CD14-positive monocyte (primary cell): Measurements from ENCODE around the gene KAT6B. TPM values are rescaled to one million over a fixed set of nuclear protein-coding genes. Genes with fewer than 3 reads are reported as not detected.

Experiments used
- DNase-seq, 3 donors: peaks; one replicate each; pipeline ENCODE4 v3.0.0-alpha.2; 2011 to 2022
- H2AFZ ChIP-seq: 2 replicates; pipeline ENCODE4 v1.6.0; 2012; ENCODE audit warnings: mild to moderate bottlenecking, low read depth, low read length, inconsistent platforms; ENCODE audit not compliant: insufficient read depth, poor library complexity, severe bottlenecking
- H3K27ac ChIP-seq, 2 donors: 1 replicate in 1 of 2; 2 replicates in 1 of 2; pipeline ENCODE4 v1.5.1; 2012 to 2013; ENCODE audit warnings: low read length in 2 of 2, control low read depth in 1 of 2, inconsistent platforms in 1 of 2, low read depth in 1 of 2, mild to moderate bottlenecking in 1 of 2
- H3K27me3 ChIP-seq, 2 donors: one replicate each; pipeline versions ENCODE4 v1.6.0 to v1.6.1; 2011 to 2013; ENCODE audit warnings: low read length in 2 of 2; ENCODE audit not compliant: control insufficient read depth in 2 of 2, insufficient read depth in 2 of 2
- H3K36me3 ChIP-seq, 2 donors: replicated peaks in 1 of 2; 1 replicate in 1 of 2; 2 replicates in 1 of 2; pipeline versions ENCODE4 v1.5.1 to v1.6.1; 2012 to 2013; ENCODE audit warnings: low read length in 2 of 2, control low read depth in 1 of 2, inconsistent platforms in 1 of 2, mild to moderate bottlenecking in 1 of 2; ENCODE audit not compliant: insufficient read depth in 2 of 2, control insufficient read depth in 1 of 2
- H3K4me1 ChIP-seq, 2 donors: 1 replicate in 1 of 2; 2 replicates in 1 of 2; pipeline versions ENCODE4 v1.5.1 to v1.6.1; 2012 to 2013; ENCODE audit warnings: low read length in 2 of 2, control low read depth in 1 of 2, inconsistent platforms in 1 of 2, mild to moderate bottlenecking in 1 of 2, moderate library complexity in 1 of 2; ENCODE audit not compliant: insufficient read depth in 2 of 2, control insufficient read depth in 1 of 2
- H3K4me2 ChIP-seq: replicated peaks from 2 replicates; pipeline ENCODE3; 2012; ENCODE audit warnings: low read length, moderate library complexity, mild to moderate bottlenecking; ENCODE audit not compliant: poor library complexity, severe bottlenecking; ENCODE audit errors: extremely low read depth
- H3K4me3 ChIP-seq, 3 experiments: fragments of 200-600 bp in 1 of 3; sonication (generic) in 1 of 3; replicated peaks in 1 of 3; 1 replicate in 2 of 3; 2 replicates in 1 of 3; pipeline ENCODE4 v1.5.1; 2011 to 2013; ENCODE audit warnings: low read length in 3 of 3, mild to moderate bottlenecking in 3 of 3, control low read depth in 2 of 3, low read depth in 2 of 3, inconsistent platforms in 1 of 3, moderate library complexity in 1 of 3
- H3K79me2 ChIP-seq: 2 replicates; pipeline ENCODE4 v1.6.0; 2012; ENCODE audit warnings: mild to moderate bottlenecking, control low read depth, inconsistent platforms, low read length, moderate library complexity; ENCODE audit not compliant: insufficient read depth
- H3K9ac ChIP-seq: 2 replicates; pipeline ENCODE4 v1.6.0; 2017; ENCODE audit warnings: low read length, mild to moderate bottlenecking; ENCODE audit not compliant: insufficient read depth, poor library complexity, severe bottlenecking
- H3K9me3 ChIP-seq, 2 donors: replicated peaks in 1 of 2; 1 replicate in 1 of 2; 2 replicates in 1 of 2; pipeline versions ENCODE4 v1.5.1 to v1.6.1; 2012 to 2013; ENCODE audit warnings: low read length in 2 of 2, control low read depth in 1 of 2; ENCODE audit not compliant: control insufficient read depth in 1 of 2, insufficient read depth in 1 of 2
- H4K20me1 ChIP-seq: 2 replicates; pipeline ENCODE4 v1.6.0; 2012; ENCODE audit warnings: mild to moderate bottlenecking, low read length, control low read depth, moderate library complexity; ENCODE audit not compliant: insufficient read depth
- H3K27ac Mint-ChIP-seq, 7 donors: one replicate each; pipeline ENCODE4 v1.8.0; 2020; ENCODE audit warnings: mild to moderate bottlenecking in 7 of 7, mixed read lengths in 7 of 7, moderate library complexity in 6 of 7, inconsistent platforms in 2 of 7
- H3K27me3 Mint-ChIP-seq, 3 donors: one replicate each; pipeline ENCODE4 v1.8.0; 2021 to 2022; ENCODE audit warnings: low read depth in 3 of 3, mild to moderate bottlenecking in 3 of 3, mixed read lengths in 3 of 3, moderate library complexity in 3 of 3, inconsistent platforms in 1 of 3
- H3K36me3 Mint-ChIP-seq, 2 donors: one replicate each; pipeline ENCODE4 v1.8.0; 2020; ENCODE audit warnings: mixed read lengths in 2 of 2, inconsistent platforms in 1 of 2, mild to moderate bottlenecking in 1 of 2
- H3K4me1 Mint-ChIP-seq: one replicate; pipeline ENCODE4 v1.8.0; 2020; ENCODE audit warnings: mild to moderate bottlenecking, mixed read lengths
- H3K4me3 Mint-ChIP-seq, 2 donors: one replicate each; pipeline ENCODE4 v1.8.0; 2020; ENCODE audit warnings: mild to moderate bottlenecking in 2 of 2, mixed read lengths in 2 of 2, moderate library complexity in 1 of 2
- H3K9me3 Mint-ChIP-seq, 7 donors: one replicate each; pipeline ENCODE4 v1.8.0; 2020 to 2022; ENCODE audit warnings: mixed read lengths in 7 of 7, mild to moderate bottlenecking in 6 of 7, moderate library complexity in 6 of 7, inconsistent platforms in 2 of 7
- WGBS: methylation state at CpG from one replicate; pipeline ENCODE4 v1.1.5; 2013; ENCODE audit warnings: missing lambda C conversion rate; ENCODE audit not compliant: insufficient coverage; 5-methylcytosine and 5-hydroxymethylcytosine counted together
- intact Hi-C, 2 donors: fragments of 100-400 bp; cut with micrococcal nuclease; formaldehyde crosslinking; loops; one replicate each; pipeline versions ENCODE4 v1.15.0 to v1.15.1; 2023
- polyA plus RNA-seq, 3 donors: library from polyadenylated mRNA; depleted of rRNA in 1 of 3; unstranded in 2 of 3; stranded (reverse) in 1 of 3; fragments of 300-500 nt in 2 of 3; fragments of >200 nt in 1 of 3; fragmentation: Illumina TruSeq in 2 of 3; gene quantifications; 1 replicate in 2 of 3; 2 replicates in 1 of 3; pipeline ENCODE4 v1.2.3, GENCODE V29; 2012 to 2021
- TF ChIP-seq, protein P1 (sequence below): fragments of 200-600 bp; IDR thresholded peaks from one replicate; pipeline ENCODE4 v1.8.0; 2022; ENCODE audit warnings: antibody characterized with exemption, mild to moderate bottlenecking

The KAT6B gene
- polyA plus RNA-seq, 3 donors: 3.3 to 6.4 (median 6.2) TPM

DNA sequence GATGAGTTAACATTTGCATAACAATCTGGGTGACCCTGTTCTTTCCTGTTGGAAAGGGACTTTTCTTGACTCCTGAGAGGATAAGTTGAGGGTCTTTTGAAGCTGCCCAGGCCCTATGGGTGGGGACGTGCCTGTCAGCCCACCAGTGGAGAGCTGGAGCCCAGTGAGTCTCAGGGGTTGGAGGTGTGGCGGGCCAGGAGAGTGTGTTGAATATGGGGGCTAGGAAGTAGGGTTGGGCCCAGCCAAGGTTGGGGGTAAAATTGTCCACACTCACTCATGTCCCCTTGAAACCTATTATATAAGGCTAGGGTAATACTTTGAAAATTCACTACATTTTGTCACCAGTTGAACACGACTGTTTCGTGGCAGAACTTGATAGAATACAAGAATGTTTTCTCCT lies 17.9 kb upstream of the KAT6B start:
- Histone ChIP-seq H2AFZ (no peak overlapping the region), H3K79me2 (no peaks in the 10 kb centered on the region), H3K4me2 (no peak overlapping the region), H3K36me3 (no peaks in the 10 kb centered on the region), H3K9me3 (peaks cover 0 to 3% of the 10 kb centered on the region in 2 donors), H4K20me1 (no peaks in the 10 kb centered on the region), H3K27me3 (no peaks in the 10 kb centered on the region), H3K27ac (no peak overlapping the region), H3K9ac (no peak overlapping the region), H3K4me3 (no peak overlapping the region), H3K4me1 (no peaks in the 10 kb centered on the region)
- Mint-ChIP-seq H3K4me1 (no peaks in the 10 kb centered on the region), H3K9me3 (peaks cover 0 to 8% (median 0%) of the 10 kb centered on the region in 7 donors), H3K4me3 (no peak overlapping the region), H3K27ac (peak overlapping the region in 2 of 7 donors; percentile 31 to 33), H3K27me3 (peaks cover 0 to 2% (median 2%) of the 10 kb centered on the region in 3 donors), H3K36me3 (no peaks in the 10 kb centered on the region)
- intact Hi-C loops: no loop called here
- WGBS: no CpG with 5 or more reads among the region's 4 CpGs
- TF ChIP-seq, protein P1, sequence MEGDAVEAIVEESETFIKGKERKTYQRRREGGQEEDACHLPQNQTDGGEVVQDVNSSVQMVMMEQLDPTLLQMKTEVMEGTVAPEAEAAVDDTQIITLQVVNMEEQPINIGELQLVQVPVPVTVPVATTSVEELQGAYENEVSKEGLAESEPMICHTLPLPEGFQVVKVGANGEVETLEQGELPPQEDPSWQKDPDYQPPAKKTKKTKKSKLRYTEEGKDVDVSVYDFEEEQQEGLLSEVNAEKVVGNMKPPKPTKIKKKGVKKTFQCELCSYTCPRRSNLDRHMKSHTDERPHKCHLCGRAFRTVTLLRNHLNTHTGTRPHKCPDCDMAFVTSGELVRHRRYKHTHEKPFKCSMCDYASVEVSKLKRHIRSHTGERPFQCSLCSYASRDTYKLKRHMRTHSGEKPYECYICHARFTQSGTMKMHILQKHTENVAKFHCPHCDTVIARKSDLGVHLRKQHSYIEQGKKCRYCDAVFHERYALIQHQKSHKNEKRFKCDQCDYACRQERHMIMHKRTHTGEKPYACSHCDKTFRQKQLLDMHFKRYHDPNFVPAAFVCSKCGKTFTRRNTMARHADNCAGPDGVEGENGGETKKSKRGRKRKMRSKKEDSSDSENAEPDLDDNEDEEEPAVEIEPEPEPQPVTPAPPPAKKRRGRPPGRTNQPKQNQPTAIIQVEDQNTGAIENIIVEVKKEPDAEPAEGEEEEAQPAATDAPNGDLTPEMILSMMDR: no peak
- DNase-seq: no peak

DNA sequence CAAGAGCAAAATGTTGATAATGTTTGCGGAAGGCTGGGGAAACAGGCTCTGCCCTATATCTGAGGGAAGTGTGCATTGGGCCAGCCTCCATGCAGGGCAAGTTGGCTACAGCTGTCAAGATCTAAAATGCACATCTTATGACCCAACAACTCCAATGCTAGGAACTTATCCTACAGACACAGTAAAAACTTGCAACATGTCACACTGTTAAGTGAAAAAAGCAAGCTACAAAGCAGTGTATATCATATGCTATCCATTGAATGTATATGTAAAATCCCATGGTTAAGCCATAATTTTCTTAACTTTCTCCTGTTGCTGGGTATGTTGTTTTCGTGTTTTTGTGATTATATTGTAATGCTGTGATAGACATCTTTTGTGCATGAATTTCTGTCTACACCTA lies 16.3 kb upstream of the KAT6B start:
- no peak overlapping the region for H3K27ac Mint-ChIP-seq
- Histone ChIP-seq H3K27me3 (no peaks in the 10 kb centered on the region), H2AFZ (no peak overlapping the region), H4K20me1 (no peaks in the 10 kb centered on the region), H3K4me1 (no peaks in the 10 kb centered on the region), H3K9ac (no peak overlapping the region), H3K4me2 (no peak overlapping the region), H3K4me3 (no peak overlapping the region), H3K9me3 (peaks cover 0 to 3% of the 10 kb centered on the region in 2 donors), H3K36me3 (no peaks in the 10 kb centered on the region), H3K79me2 (no peaks in the 10 kb centered on the region), H3K27ac (no peak overlapping the region)
- TF ChIP-seq, protein P1: no peak
- H3K4me1 Mint-ChIP-seq: no peaks in the 10 kb centered on the region
- no CpG with 5 or more reads among the region's 2 CpGs for WGBS
- no peak overlapping the region for H3K4me3 Mint-ChIP-seq
- no peak for DNase-seq
- intact Hi-C loops: no loop called here
- peaks cover 0 to 2% (median 2%) of the 10 kb centered on the region in 3 donors for H3K27me3 Mint-ChIP-seq
- H3K36me3 Mint-ChIP-seq: no peaks in the 10 kb centered on the region
- H3K9me3 Mint-ChIP-seq: peaks cover 0 to 8% (median under 1%) of the 10 kb centered on the region in 7 donors
